H9 (cell line): ENCODE results near the gene GFI1B. TPM values are rescaled to one million over a fixed set of nuclear protein-coding genes. Genes with fewer than 3 reads are reported as not detected.

ENCODE experiments used
- DNase-seq: peaks from one replicate; pipeline ENCODE4 v3.0.0-alpha.2; 2017
- H2AFZ ChIP-seq: one replicate; pipeline ENCODE4 v1.6.1; 2013; ENCODE audit warnings: mild to moderate bottlenecking, low read length, control low read depth, moderate library complexity
- H2AK5ac ChIP-seq: 2 replicates; pipeline ENCODE4 v1.6.1; 2013; ENCODE audit warnings: low read length, control low read depth, mixed read lengths; ENCODE audit not compliant: insufficient read length
- H2BK120ac ChIP-seq: one replicate; pipeline ENCODE4 v1.6.1; 2013; ENCODE audit warnings: low read depth, mild to moderate bottlenecking, low read length, control low read depth, inconsistent platforms; ENCODE audit not compliant: poor library complexity, severe bottlenecking
- H2BK12ac ChIP-seq: 2 replicates; pipeline ENCODE4 v1.6.1; 2013; ENCODE audit warnings: low read length, control low read depth, mixed read lengths, low read depth; ENCODE audit not compliant: insufficient read length
- H2BK15ac ChIP-seq: 2 replicates; pipeline ENCODE4 v1.6.1; 2013; ENCODE audit warnings: low read depth, low read length, control low read depth
- H2BK20ac ChIP-seq: one replicate; pipeline ENCODE4 v1.6.1; 2013; ENCODE audit warnings: low read depth, mild to moderate bottlenecking, low read length, control low read depth, inconsistent platforms; ENCODE audit not compliant: poor library complexity, severe bottlenecking
- H2BK5ac ChIP-seq: 2 replicates; pipeline ENCODE4 v1.6.1; 2013; ENCODE audit warnings: low read length, control low read depth, mixed read lengths; ENCODE audit not compliant: insufficient read length
- H3K14ac ChIP-seq: 2 replicates; pipeline ENCODE4 v1.6.1; 2013; ENCODE audit warnings: low read length, control low read depth; ENCODE audit not compliant: insufficient read depth
- H3K18ac ChIP-seq: 2 replicates; pipeline ENCODE4 v1.6.1; 2013; ENCODE audit warnings: low read depth, mild to moderate bottlenecking, mixed read lengths, low read length, control low read depth; ENCODE audit not compliant: insufficient read length
- H3K23ac ChIP-seq: 2 replicates; pipeline ENCODE4 v1.6.1; 2013; ENCODE audit warnings: low read length, control low read depth, mixed read lengths, low read depth; ENCODE audit not compliant: insufficient read length
- H3K23me2 ChIP-seq: 2 replicates; pipeline ENCODE4 v1.6.1; 2013; ENCODE audit warnings: low read depth, mild to moderate bottlenecking, mixed read lengths, low read length, control low read depth; ENCODE audit not compliant: insufficient read length, poor library complexity, severe bottlenecking
- H3K27ac ChIP-seq: 2 replicates; pipeline ENCODE4 v1.5.1; 2013; ENCODE audit warnings: low read length, control low read depth, mixed read lengths, low read depth; ENCODE audit not compliant: insufficient read length
- H3K27me3 ChIP-seq: 2 replicates; pipeline ENCODE4 v1.6.1; 2013; ENCODE audit warnings: low read length, control low read depth, inconsistent platforms; ENCODE audit not compliant: insufficient read depth
- H3K4ac ChIP-seq: 2 replicates; pipeline ENCODE4 v1.6.1; 2013; ENCODE audit warnings: low read depth, mild to moderate bottlenecking, control low read depth, inconsistent platforms, low read length, moderate library complexity
- H3K4me1 ChIP-seq: 2 replicates; pipeline ENCODE4 v1.6.1; 2013; ENCODE audit warnings: low read length, control low read depth, inconsistent platforms; ENCODE audit not compliant: insufficient read depth
- H3K4me2 ChIP-seq: 2 replicates; pipeline ENCODE4 v1.6.1; 2013; ENCODE audit warnings: low read length, control low read depth, mixed read lengths; ENCODE audit not compliant: insufficient read length, insufficient read depth
- H3K56ac ChIP-seq: 2 replicates; pipeline ENCODE4 v1.6.1; 2013; ENCODE audit warnings: low read depth, mild to moderate bottlenecking, mixed read lengths, low read length, control low read depth; ENCODE audit not compliant: insufficient read length
- H3K79me1 ChIP-seq: 2 replicates; pipeline ENCODE4 v1.6.1; 2013; ENCODE audit warnings: low read depth, mild to moderate bottlenecking, moderate library complexity, low read length, control low read depth, inconsistent platforms; ENCODE audit not compliant: insufficient read depth, poor library complexity, severe bottlenecking
- H3K79me2 ChIP-seq: 2 replicates; pipeline ENCODE4 v1.6.1; 2013; ENCODE audit warnings: low read length, control low read depth, inconsistent platforms; ENCODE audit not compliant: insufficient read depth
- H3K9ac ChIP-seq: 2 replicates; pipeline ENCODE4 v1.6.1; 2013; ENCODE audit warnings: low read length, control low read depth, mixed read lengths; ENCODE audit not compliant: insufficient read length; ENCODE audit errors: extremely low read depth
- H3K9me3 ChIP-seq: one replicate; pipeline ENCODE4 v1.6.1; 2013; ENCODE audit warnings: low read depth, low read length, inconsistent platforms; ENCODE audit not compliant: control insufficient read depth
- H3T11ph ChIP-seq: one replicate; pipeline ENCODE4 v1.6.1; 2013; ENCODE audit warnings: mild to moderate bottlenecking, low read length, control low read depth, inconsistent platforms
- H4K20me1 ChIP-seq: one replicate; pipeline ENCODE4 v1.6.1; 2013; ENCODE audit not compliant: control insufficient read depth, insufficient read length, insufficient read depth
- H4K5ac ChIP-seq: 2 replicates; pipeline ENCODE4 v1.6.1; 2013; ENCODE audit warnings: low read depth, mild to moderate bottlenecking, mixed read lengths, low read length, control low read depth; ENCODE audit not compliant: insufficient read length
- H4K8ac ChIP-seq: replicated peaks from 2 replicates; pipeline ENCODE4 v1.6.1; 2013; ENCODE audit warnings: low read length, control low read depth, mixed read lengths, low read depth; ENCODE audit not compliant: insufficient read length
- H4K91ac ChIP-seq: 2 replicates; pipeline ENCODE4 v1.6.1; 2013; ENCODE audit warnings: low read depth, mild to moderate bottlenecking, moderate library complexity, mixed read lengths, low read length, control low read depth; ENCODE audit not compliant: insufficient read length
- H3K27ac Mint-ChIP-seq, 3 experiments: 2 replicates in 2 of 3; 3 replicates in 1 of 3; pipeline ENCODE4 v1.8.0; 2020 to 2021; ENCODE audit warnings: mixed read lengths in 3 of 3, mild to moderate bottlenecking in 1 of 3, moderate library complexity in 1 of 3
- H3K27me3 Mint-ChIP-seq: 2 replicates; pipeline ENCODE4 v1.8.0; 2021; ENCODE audit warnings: low read depth, mild to moderate bottlenecking, moderate library complexity, mixed read lengths
- H3K36me3 Mint-ChIP-seq, 3 experiments: 2 replicates in 2 of 3; 3 replicates in 1 of 3; pipeline ENCODE4 v1.8.0; 2020 to 2021; ENCODE audit warnings: low read depth in 3 of 3, mixed read lengths in 3 of 3; ENCODE audit not compliant: insufficient read depth in 1 of 3
- H3K4me1 Mint-ChIP-seq, 2 experiments: 2 replicates each; pipeline ENCODE4 v1.8.0; 2020; ENCODE audit warnings: mixed read lengths in 2 of 2
- H3K4me3 Mint-ChIP-seq, 2 experiments: 2 replicates in 1 of 2; 3 replicates in 1 of 2; pipeline ENCODE4 v1.8.0; 2020 to 2021; ENCODE audit warnings: mild to moderate bottlenecking in 2 of 2, mixed read lengths in 2 of 2, moderate library complexity in 1 of 2
- H3K9me3 Mint-ChIP-seq, 2 experiments: 2 replicates in 1 of 2; 3 replicates in 1 of 2; pipeline ENCODE4 v1.8.0; 2020; ENCODE audit warnings: mild to moderate bottlenecking in 2 of 2, mixed read lengths in 2 of 2, moderate library complexity in 1 of 2
- CTCF ChIP-seq: fragments of 200-600 bp; sonication (generic); conservative IDR thresholded peaks from 3 replicates; pipeline ENCODE4 v1.8.0; 2021; ENCODE audit warnings: antibody characterized with exemption, mild to moderate bottlenecking
- WGBS: extraction: QIAGEN DNeasy Blood & Tissue Kit; methylation state at CpG from one replicate; pipeline ENCODE4 v1.1.7; 2013; ENCODE audit warnings: missing lambda C conversion rate, low lambda C conversion rate, mixed read lengths; ENCODE audit not compliant: insufficient read length; ENCODE audit errors: extremely low coverage; 5-methylcytosine and 5-hydroxymethylcytosine counted together
- total RNA-seq: library from RNA; stranded (reverse); gene quantifications from 2 replicates; pipeline ENCODE4 v1.2.1, GENCODE V29; 2021

GFI1B gene
- total RNA-seq, 1 experiment from 2014 or later, result not detected

DNA sequence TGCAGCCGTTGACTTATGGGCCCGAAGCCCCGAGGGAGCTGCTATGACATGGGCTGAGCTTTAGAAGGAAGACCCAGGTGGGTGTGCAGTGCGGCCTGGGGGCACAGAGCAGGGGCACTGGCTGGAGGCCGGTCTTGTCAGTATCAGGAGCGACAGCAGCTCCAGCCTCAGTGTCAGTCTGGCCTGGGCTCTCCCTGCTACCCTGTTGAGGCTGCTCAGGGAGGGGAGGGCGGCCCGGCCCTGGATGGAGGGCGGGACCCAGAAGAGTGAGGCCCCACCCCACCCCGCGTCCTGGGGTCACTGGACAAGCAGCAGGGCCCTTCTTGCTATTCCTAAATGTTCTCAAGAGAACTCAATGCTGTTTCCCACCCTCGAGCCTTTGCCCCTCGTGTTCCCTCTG lies 18.0 kb downstream of the GFI1B start:
- no peak overlapping the region for H2BK12ac ChIP-seq
- no peak overlapping the region for H4K91ac ChIP-seq
- no peak overlapping the region for H4K8ac ChIP-seq
- H3K23me2 ChIP-seq, result no peaks in the 10 kb centered on the region
- DNase-seq, result no peak
- WGBS, result no CpG with 5 or more reads among the region's 13 CpGs
- no peak overlapping the region for H3K23ac ChIP-seq
- no peak overlapping the region for H3K4ac ChIP-seq
- peaks cover 77% of the 10 kb centered on the region for H3K27me3 Mint-ChIP-seq
- no peaks in the 10 kb centered on the region for H3K9me3 ChIP-seq
- no peak overlapping the region for H3K27ac ChIP-seq
- no peaks in the 10 kb centered on the region for H3K79me2 ChIP-seq
- no peaks in the 10 kb centered on the region for H3K79me1 ChIP-seq
- no peak overlapping the region for H3K27ac Mint-ChIP-seq
- no peak overlapping the region for H3K56ac ChIP-seq
- H2BK20ac ChIP-seq, result no peak overlapping the region
- H3K9me3 Mint-ChIP-seq, result no peaks in the 10 kb centered on the region; a peak in 2 of 5 replicates
- H4K5ac ChIP-seq, result no peak overlapping the region
- H3K36me3 Mint-ChIP-seq, result no peaks in the 10 kb centered on the region
- H3K4me1 Mint-ChIP-seq, result peaks cover 25% of the 10 kb centered on the region in 2 experiments
- H4K20me1 ChIP-seq, result no peaks in the 10 kb centered on the region
- no peak overlapping the region for H2AK5ac ChIP-seq
- no peak overlapping the region for H2BK15ac ChIP-seq
- H3K4me2 ChIP-seq, result no peak overlapping the region
- H3K4me1 ChIP-seq, result peaks cover 3% of the 10 kb centered on the region; the same call in 1 of the 2 replicates
- no peak for TF ChIP-seq CTCF
- H2BK5ac ChIP-seq, result no peak overlapping the region
- H3K27me3 ChIP-seq, result no peaks in the 10 kb centered on the region; the same call in 1 of the 2 replicates
- no peak overlapping the region for H3K14ac ChIP-seq
- no peak overlapping the region for H2BK120ac ChIP-seq
- no peak overlapping the region for H3T11ph ChIP-seq
- H3K18ac ChIP-seq, result no peak overlapping the region
- H3K9ac ChIP-seq, result no peak overlapping the region
- H2AFZ ChIP-seq, result no peak overlapping the region
- H3K4me3 Mint-ChIP-seq, result no peak overlapping the region
